Measurements from ENCODE around the gene RALGAPA1.
A peak's percentile ranks its signal among the peaks of the same experiment; 100 is the strongest.

The RALGAPA1 gene

GRCh38 chr14:35519986-35520385 is 289.1 kb downstream of the RALGAPA1 start:
- Histone ChIP-seq H3K4me3 (no peak overlapping the region), H4K20me1 (no peaks in the 10 kb centered on the region), H3K27ac (no peak overlapping the region), H3K9me3 (replicated peaks in 1 of 11) (no peaks in the 10 kb centered on the region; a peak in 1 of 22 replicates), H3K27me3 (no peaks in the 10 kb centered on the region), H3K36me3 (no peaks in the 10 kb centered on the region), H3K4me1 (peaks cover 0 to 8% (median 2%) of the 10 kb centered on the region in 10 experiments; a peak in 7 of 20 replicates), H3K4me2 (peak overlapping the region in 5 of 11 experiments; percentile 13 to 47 (median 21); a peak in 6 of 22 replicates), H3K9ac (no peak overlapping the region)
- no peak for TF ChIP-seq Cebpa-rat (IDR thresholded peaks at IDR 0.05)

GRCh38 chr14:35515916-35516315 is 293.2 kb downstream of the RALGAPA1 start:
- no peaks in the 10 kb centered on the region; a peak in 1 of 22 replicates for H3K9me3 ChIP-seq (replicated peaks in 1 of 11)
- H3K27me3 ChIP-seq: no peaks in the 10 kb centered on the region
- no peak overlapping the region for H3K4me3 ChIP-seq
- H4K20me1 ChIP-seq: no peaks in the 10 kb centered on the region
- no peaks in the 10 kb centered on the region for H3K36me3 ChIP-seq
- TF ChIP-seq Cebpa-rat (IDR thresholded peaks at IDR 0.05): no peak
- no peak overlapping the region for H3K27ac ChIP-seq
- no peak overlapping the region for H3K4me2 ChIP-seq
- H3K9ac ChIP-seq: no peak overlapping the region
- H3K4me1 ChIP-seq: peaks cover 0 to 8% (median 2%) of the 10 kb centered on the region in 10 experiments; a peak in 7 of 20 replicates

GRCh38 chr14:35512765-35513164 is 296.3 kb downstream of the RALGAPA1 start:
- H3K9me3 ChIP-seq (replicated peaks in 1 of 11): no peaks in the 10 kb centered on the region; a peak in 1 of 22 replicates
- H3K4me3 ChIP-seq: no peak overlapping the region
- H3K36me3 ChIP-seq: no peaks in the 10 kb centered on the region
- no peaks in the 10 kb centered on the region for H4K20me1 ChIP-seq
- no peak overlapping the region for H3K4me2 ChIP-seq
- H3K4me1 ChIP-seq: no peaks in the 10 kb centered on the region
- H3K9ac ChIP-seq: no peak overlapping the region
- TF ChIP-seq Cebpa-rat (IDR thresholded peaks at IDR 0.05): no peak
- H3K27ac ChIP-seq: no peak overlapping the region
- no peaks in the 10 kb centered on the region for H3K27me3 ChIP-seq

GRCh38 chr14:35509846-35510245 is 299.2 kb downstream of the RALGAPA1 start:
- Histone ChIP-seq H3K4me1 (peaks cover 7 to 15% (median 11%) of the 10 kb centered on the region in 10 experiments; a peak in 19 of 20 replicates), H3K9me3 (replicated peaks in 1 of 11) (no peaks in the 10 kb centered on the region; a peak in 1 of 22 replicates), H4K20me1 (no peaks in the 10 kb centered on the region), H3K27ac (no peak overlapping the region), H3K4me3 (no peak overlapping the region), H3K36me3 (no peaks in the 10 kb centered on the region), H3K9ac (no peak overlapping the region), H3K27me3 (no peaks in the 10 kb centered on the region), H3K4me2 (no peak overlapping the region)
- no peak for TF ChIP-seq Cebpa-rat (IDR thresholded peaks at IDR 0.05)

- no peaks in the 10 kb centered on the region for H3K9me3 ChIP-seq (replicated peaks in 1 of 11)
- no peak overlapping the region for H3K9ac ChIP-seq
- H3K27ac ChIP-seq: no peak overlapping the region
- no peaks in the 10 kb centered on the region for H3K27me3 ChIP-seq
- H3K4me2 ChIP-seq: peak overlapping the region; percentile 3 to 59 (median 41); a peak in 18 of 22 replicates
- no peaks in the 10 kb centered on the region for H4K20me1 ChIP-seq
- H3K4me3 ChIP-seq: no peak overlapping the region
- no peaks in the 10 kb centered on the region for H3K36me3 ChIP-seq
- no peak for TF ChIP-seq Cebpa-rat (IDR thresholded peaks at IDR 0.05)
- H3K4me1 ChIP-seq: peaks cover 7 to 15% (median 11%) of the 10 kb centered on the region in 10 experiments; a peak in 19 of 20 replicates
Measured at GRCh38 chr14:35506927-35507326, 302.2 kb downstream of the RALGAPA1 start.

GRCh38 chr14:35506461-35506860 is 302.6 kb downstream of the RALGAPA1 start:
- no peak for TF ChIP-seq Cebpa-rat (IDR thresholded peaks at IDR 0.05)
- no peak overlapping the region for H3K27ac ChIP-seq
- H3K4me2 ChIP-seq: peak overlapping the region; percentile 3 to 59 (median 41); a peak in 18 of 22 replicates

GRCh38 chr14:35504260-35504659 is 304.8 kb downstream of the RALGAPA1 start:
- no peaks in the 10 kb centered on the region for H3K27me3 ChIP-seq
- H3K4me1 ChIP-seq: peaks cover 7 to 15% (median 11%) of the 10 kb centered on the region in 10 experiments; a peak in 19 of 20 replicates
- H4K20me1 ChIP-seq: no peaks in the 10 kb centered on the region
- no peak overlapping the region for H3K4me3 ChIP-seq
- H3K9ac ChIP-seq: no peak overlapping the region
- no peak for TF ChIP-seq Cebpa-rat (IDR thresholded peaks at IDR 0.05)
- peaks cover 0 to 5% (median 0%) of the 10 kb centered on the region in 11 experiments; a peak in 1 of 22 replicates for H3K9me3 ChIP-seq (replicated peaks in 1 of 11)
- H3K4me2 ChIP-seq: no peak overlapping the region
- H3K36me3 ChIP-seq: no peaks in the 10 kb centered on the region
- no peak overlapping the region for H3K27ac ChIP-seq

More at GRCh38 chr14:35506461-35506860, 302.6 kb downstream of the RALGAPA1 start:
- no peak overlapping the region for H3K4me3 ChIP-seq
- H3K36me3 ChIP-seq: no peaks in the 10 kb centered on the region
- no peaks in the 10 kb centered on the region for H4K20me1 ChIP-seq
- no peaks in the 10 kb centered on the region for H3K9me3 ChIP-seq (replicated peaks in 1 of 11)
- H3K4me1 ChIP-seq: peaks cover 7 to 15% (median 11%) of the 10 kb centered on the region in 10 experiments; a peak in 19 of 20 replicates
- H3K27me3 ChIP-seq: no peaks in the 10 kb centered on the region
- H3K9ac ChIP-seq: no peak overlapping the region

- no peak overlapping the region for H3K27ac ChIP-seq
- H3K27me3 ChIP-seq: no peaks in the 10 kb centered on the region
- no peak overlapping the region for H3K4me3 ChIP-seq
- no peak for TF ChIP-seq Cebpa-rat (IDR thresholded peaks at IDR 0.05)
- peaks cover 7 to 15% (median 11%) of the 10 kb centered on the region in 10 experiments; a peak in 19 of 20 replicates for H3K4me1 ChIP-seq
- peaks cover 0 to 5% (median 0%) of the 10 kb centered on the region in 11 experiments; a peak in 1 of 22 replicates for H3K9me3 ChIP-seq (replicated peaks in 1 of 11)
- H3K9ac ChIP-seq: no peak overlapping the region
- H3K36me3 ChIP-seq: no peaks in the 10 kb centered on the region
- H4K20me1 ChIP-seq: no peaks in the 10 kb centered on the region
- no peak overlapping the region for H3K4me2 ChIP-seq
Measured at GRCh38 chr14:35503646-35504045, 305.4 kb downstream of the RALGAPA1 start.

GRCh38 chr14:35499180-35499579 is 309.9 kb downstream of the RALGAPA1 start:
- Histone ChIP-seq H3K27ac (no peak overlapping the region), H3K4me1 (no peaks in the 10 kb centered on the region), H3K9me3 (replicated peaks in 1 of 11) (peaks cover 0 to 5% (median 0%) of the 10 kb centered on the region in 11 experiments; a peak in 2 of 22 replicates), H4K20me1 (no peaks in the 10 kb centered on the region), H3K27me3 (no peaks in the 10 kb centered on the region), H3K36me3 (no peaks in the 10 kb centered on the region), H3K4me2 (no peak overlapping the region), H3K9ac (no peak overlapping the region), H3K4me3 (no peak overlapping the region)
- no peak for TF ChIP-seq Cebpa-rat (IDR thresholded peaks at IDR 0.05)

- no peak overlapping the region for H3K9ac ChIP-seq
- H4K20me1 ChIP-seq: no peaks in the 10 kb centered on the region
- H3K9me3 ChIP-seq (replicated peaks in 1 of 11): peaks cover 0 to 25% (median 7%) of the 10 kb centered on the region in 11 experiments; a peak in 13 of 22 replicates
- H3K4me2 ChIP-seq: no peak overlapping the region
- TF ChIP-seq Cebpa-rat (IDR thresholded peaks at IDR 0.05): no peak
- H3K27me3 ChIP-seq: no peaks in the 10 kb centered on the region
- H3K4me3 ChIP-seq: no peak overlapping the region
- H3K36me3 ChIP-seq: no peaks in the 10 kb centered on the region
- no peaks in the 10 kb centered on the region for H3K4me1 ChIP-seq
- H3K27ac ChIP-seq: no peak overlapping the region
Measured at GRCh38 chr14:35495278-35495677, 313.8 kb downstream of the RALGAPA1 start.
